Endothelial cell (in vitro differentiated cells): Measurements from ENCODE around the gene HGF. TPM values are rescaled to one million over a fixed set of nuclear protein-coding genes. Genes with fewer than 3 reads are reported as not detected.

ENCODE experiments used
- DNase-seq: peaks from one replicate; pipeline ENCODE4 v3.0.0; 2021; ENCODE audit warnings: low spot score
- H3K27ac Mint-ChIP-seq: one replicate; pipeline ENCODE4 v1.8.0; 2021; ENCODE audit warnings: mixed read lengths, inconsistent platforms; ENCODE audit not compliant: unreplicated experiment
- H3K27me3 Mint-ChIP-seq: one replicate; pipeline ENCODE4 v1.8.0; 2021; ENCODE audit warnings: mild to moderate bottlenecking, moderate library complexity, mixed read lengths, inconsistent platforms; ENCODE audit not compliant: unreplicated experiment
- H3K36me3 Mint-ChIP-seq: one replicate; pipeline ENCODE4 v1.8.0; 2021; ENCODE audit warnings: mild to moderate bottlenecking, low read depth, mixed read lengths, inconsistent platforms; ENCODE audit not compliant: unreplicated experiment
- H3K4me1 Mint-ChIP-seq: one replicate; pipeline ENCODE4 v1.8.0; 2021; ENCODE audit warnings: mild to moderate bottlenecking, mixed read lengths, inconsistent platforms; ENCODE audit not compliant: unreplicated experiment
- H3K4me3 Mint-ChIP-seq: one replicate; pipeline ENCODE4 v1.8.0; 2021; ENCODE audit warnings: mild to moderate bottlenecking, mixed read lengths, inconsistent platforms; ENCODE audit not compliant: unreplicated experiment
- H3K9me3 Mint-ChIP-seq: one replicate; pipeline ENCODE4 v1.8.0; 2021; ENCODE audit warnings: mixed read lengths, inconsistent platforms; ENCODE audit not compliant: unreplicated experiment
- total RNA-seq: library from RNA; stranded (reverse); fragmentation: NEBNext Ultra II Directional; extraction: Animal tissue kit (Norgen Biotek cat#: 25700); gene quantifications from one replicate; pipeline ENCODE4 v1.2.1, GENCODE V29; 2021; ENCODE audit not compliant: unreplicated experiment
- TF ChIP-seq, protein P1 (sequence below): fragments of 200-600 bp; sonication (generic); IDR thresholded peaks from one replicate; pipeline ENCODE4 v1.5.0; 2021; ENCODE audit warnings: antibody characterized with exemption; ENCODE audit not compliant: unreplicated experiment

Gene HGF
- total RNA-seq, 1 donor from 2014 or later: 0.82 TPM

DNA sequence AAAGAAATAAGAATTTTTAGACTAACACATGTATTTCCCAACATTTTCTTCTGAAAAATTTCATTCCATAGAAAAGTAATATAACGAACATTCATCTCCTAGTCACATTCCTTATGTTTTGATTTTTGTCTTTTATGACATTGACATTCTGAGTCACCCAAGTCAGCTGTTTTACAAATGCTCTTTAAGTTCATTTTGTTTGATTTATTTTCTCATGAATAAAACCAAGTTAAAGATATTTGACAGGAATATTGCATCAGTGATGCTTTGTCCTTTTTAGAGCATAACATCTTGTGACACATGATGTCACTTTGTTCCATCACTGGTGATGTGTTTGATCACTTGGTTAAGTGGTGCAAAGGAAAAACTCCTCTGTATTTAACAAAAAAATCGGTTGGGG, 48.4 kb downstream of the HGF start:
- TF ChIP-seq, protein P1, sequence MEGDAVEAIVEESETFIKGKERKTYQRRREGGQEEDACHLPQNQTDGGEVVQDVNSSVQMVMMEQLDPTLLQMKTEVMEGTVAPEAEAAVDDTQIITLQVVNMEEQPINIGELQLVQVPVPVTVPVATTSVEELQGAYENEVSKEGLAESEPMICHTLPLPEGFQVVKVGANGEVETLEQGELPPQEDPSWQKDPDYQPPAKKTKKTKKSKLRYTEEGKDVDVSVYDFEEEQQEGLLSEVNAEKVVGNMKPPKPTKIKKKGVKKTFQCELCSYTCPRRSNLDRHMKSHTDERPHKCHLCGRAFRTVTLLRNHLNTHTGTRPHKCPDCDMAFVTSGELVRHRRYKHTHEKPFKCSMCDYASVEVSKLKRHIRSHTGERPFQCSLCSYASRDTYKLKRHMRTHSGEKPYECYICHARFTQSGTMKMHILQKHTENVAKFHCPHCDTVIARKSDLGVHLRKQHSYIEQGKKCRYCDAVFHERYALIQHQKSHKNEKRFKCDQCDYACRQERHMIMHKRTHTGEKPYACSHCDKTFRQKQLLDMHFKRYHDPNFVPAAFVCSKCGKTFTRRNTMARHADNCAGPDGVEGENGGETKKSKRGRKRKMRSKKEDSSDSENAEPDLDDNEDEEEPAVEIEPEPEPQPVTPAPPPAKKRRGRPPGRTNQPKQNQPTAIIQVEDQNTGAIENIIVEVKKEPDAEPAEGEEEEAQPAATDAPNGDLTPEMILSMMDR: no peak

DNA sequence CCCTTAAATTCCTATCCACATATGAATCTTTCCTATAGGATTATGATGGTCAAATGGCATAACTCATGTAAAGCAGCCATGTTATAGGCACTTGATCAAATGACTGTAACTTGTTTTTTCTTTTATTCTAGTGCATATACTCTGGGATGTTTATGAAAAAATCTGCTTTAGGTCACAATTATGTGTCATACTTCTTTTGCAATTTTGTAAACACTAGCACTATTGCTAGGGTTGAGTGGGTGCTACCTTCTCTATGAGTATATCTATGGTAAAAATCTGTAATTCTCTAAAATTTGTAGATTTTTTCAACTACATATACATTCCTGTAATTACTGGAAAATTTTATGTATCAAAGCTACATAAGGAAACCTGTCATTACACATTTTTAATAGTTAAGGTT, 50.0 kb downstream of the HGF start:
- peaks cover 4% of the 10 kb centered on the region for H3K4me1 Mint-ChIP-seq

More for the DNA sequence above, 48.4 kb downstream of the HGF start:
- DNase-seq: no peak
- Mint-ChIP-seq H3K4me3 (no peak overlapping the region), H3K27ac (no peak overlapping the region), H3K36me3 (no peaks in the 10 kb centered on the region), H3K9me3 (no peaks in the 10 kb centered on the region), H3K4me1 (peaks cover 4% of the 10 kb centered on the region), H3K27me3 (no peaks in the 10 kb centered on the region)

DNA sequence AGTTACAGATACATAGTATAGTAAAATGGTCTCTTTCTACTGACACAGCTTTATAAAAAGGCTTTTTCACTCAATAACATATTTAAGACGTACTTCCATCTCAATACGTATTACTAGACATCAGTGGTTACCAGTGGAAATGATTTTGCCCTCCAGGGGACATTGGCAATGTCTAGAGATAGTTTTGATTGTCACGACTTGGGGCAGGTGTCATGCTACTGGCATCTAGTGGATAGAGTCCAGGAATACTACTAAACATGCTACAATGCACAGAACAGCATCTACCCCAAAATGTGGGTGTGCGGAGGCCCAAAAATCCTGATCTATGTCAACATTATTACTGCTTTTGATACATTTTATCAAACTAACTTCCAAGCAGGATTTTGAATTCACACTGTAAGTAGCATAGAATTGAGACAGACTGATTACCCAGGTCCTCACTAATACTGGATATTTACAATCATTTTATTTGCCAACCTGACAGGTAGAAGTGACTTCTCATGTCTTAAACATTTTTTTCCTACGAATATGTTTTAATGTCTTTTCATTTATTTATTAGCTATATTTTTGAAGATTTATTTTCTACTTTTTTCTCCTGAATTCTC, 53.8 kb downstream of the HGF start:
- H3K4me1 Mint-ChIP-seq: peaks cover 4% of the 10 kb centered on the region
- H3K9me3 Mint-ChIP-seq: no peaks in the 10 kb centered on the region
- no peaks in the 10 kb centered on the region for H3K36me3 Mint-ChIP-seq
- no peak overlapping the region for H3K4me3 Mint-ChIP-seq
- DNase-seq: peak; percentile 4
- H3K27ac Mint-ChIP-seq: no peak overlapping the region
- TF ChIP-seq, protein P1: no peak
- no peaks in the 10 kb centered on the region for H3K27me3 Mint-ChIP-seq

More for the DNA sequence above, 50.0 kb downstream of the HGF start:
- H3K27me3 Mint-ChIP-seq: no peaks in the 10 kb centered on the region
- no peak overlapping the region for H3K27ac Mint-ChIP-seq
- H3K36me3 Mint-ChIP-seq: no peaks in the 10 kb centered on the region
- no peaks in the 10 kb centered on the region for H3K9me3 Mint-ChIP-seq
- H3K4me3 Mint-ChIP-seq: no peak overlapping the region
- DNase-seq: no peak
- TF ChIP-seq, protein P1: no peak

DNA sequence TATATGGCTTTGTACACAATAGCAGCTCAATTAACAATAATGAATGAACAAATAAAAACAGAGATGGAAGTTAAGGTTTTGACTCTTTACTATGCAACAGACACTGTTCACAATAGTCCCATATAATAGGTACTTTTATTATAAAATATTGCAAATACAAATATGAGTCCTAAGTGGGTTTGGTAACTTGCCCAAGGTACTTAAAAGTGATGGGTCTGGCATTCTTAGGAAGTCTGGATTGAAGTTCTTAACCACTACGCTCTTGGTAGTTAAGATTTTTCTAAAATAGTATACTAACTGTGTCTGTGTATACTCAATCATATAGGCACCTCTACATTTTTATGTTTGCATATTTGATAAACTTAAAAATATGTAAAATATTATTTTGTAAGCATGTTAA, 55.5 kb downstream of the HGF start:
- no peak for DNase-seq
- no peak overlapping the region for H3K4me3 Mint-ChIP-seq
- no peaks in the 10 kb centered on the region for H3K9me3 Mint-ChIP-seq
- TF ChIP-seq, protein P1: no peak
- H3K27me3 Mint-ChIP-seq: no peaks in the 10 kb centered on the region
- H3K36me3 Mint-ChIP-seq: no peaks in the 10 kb centered on the region
- peaks cover 4% of the 10 kb centered on the region for H3K4me1 Mint-ChIP-seq
- no peak overlapping the region for H3K27ac Mint-ChIP-seq

DNA sequence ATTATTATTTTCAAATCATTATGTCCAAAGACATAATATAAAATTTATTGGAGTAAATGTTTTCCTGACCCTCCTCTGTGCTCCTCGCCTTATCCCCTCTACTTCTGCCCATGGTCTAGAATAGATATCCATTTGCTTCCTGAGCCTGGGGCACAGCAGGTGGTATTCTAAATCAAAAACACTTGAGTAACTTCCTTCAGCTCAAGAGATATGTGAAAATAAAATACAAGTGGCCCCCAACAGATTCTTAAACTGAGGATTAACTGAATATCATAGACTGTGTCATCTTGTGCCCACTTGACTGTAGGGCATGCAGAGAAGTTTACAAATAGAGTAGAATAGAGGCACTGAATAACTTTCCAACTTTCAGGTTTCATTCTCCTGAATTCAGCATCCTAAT, 59.1 kb downstream of the HGF start:
- TF ChIP-seq, protein P1: no peak
- no peak for DNase-seq
- H3K9me3 Mint-ChIP-seq: no peaks in the 10 kb centered on the region
- peaks cover 9% of the 10 kb centered on the region for H3K4me1 Mint-ChIP-seq
- no peaks in the 10 kb centered on the region for H3K36me3 Mint-ChIP-seq
- H3K27me3 Mint-ChIP-seq: no peaks in the 10 kb centered on the region
- no peak overlapping the region for H3K27ac Mint-ChIP-seq
- no peak overlapping the region for H3K4me3 Mint-ChIP-seq
